ENCODE results near the gene ADAMTS1.

ADAMTS1 gene

GRCh38 chr21:26840201-26840600, 5.0 kb downstream of the ADAMTS1 start:
- peak overlapping the region in 1 of 2 donors; percentile 9 for H3K4me3 ChIP-seq (replicated peaks in 1 of 2; ENCODE audit: low read depth in 2 of 2, low read length in 2 of 2)
- DNase-seq (ENCODE audit: low read depth in 2 of 2) = peak in 1 of 2 donors; percentile 32

GRCh38 chr21:26837539-26837938, 7.7 kb downstream of the ADAMTS1 start:
- H3K4me3 ChIP-seq (replicated peaks in 1 of 2; ENCODE audit: low read depth in 2 of 2, low read length in 2 of 2) = no peak overlapping the region
- no peak for TF ChIP-seq CTCF (IDR thresholded peaks at IDR 0.05; ENCODE audit: low read depth, low read length)
- peak; percentile 14 to 43 for DNase-seq (ENCODE audit: low read depth in 2 of 2)

More at GRCh38 chr21:26840201-26840600, 5.0 kb downstream of the ADAMTS1 start:
- TF ChIP-seq CTCF (IDR thresholded peaks at IDR 0.05; ENCODE audit: low read depth, low read length) = no peak

GRCh38 chr21:26836528-26836927, 8.7 kb downstream of the ADAMTS1 start:
- no peak overlapping the region for H3K4me3 ChIP-seq (replicated peaks in 1 of 2; ENCODE audit: low read depth in 2 of 2, low read length in 2 of 2)
- TF ChIP-seq CTCF (IDR thresholded peaks at IDR 0.05; ENCODE audit: low read depth, low read length) = no peak
- peak; percentile 21 to 48 for DNase-seq (ENCODE audit: low read depth in 2 of 2)

GRCh38 chr21:26835714-26836265, 9.4 kb downstream of the ADAMTS1 start:
- no peak overlapping the region for H3K4me3 ChIP-seq (replicated peaks in 1 of 2; ENCODE audit: low read depth in 2 of 2, low read length in 2 of 2)
- no peak for TF ChIP-seq CTCF (IDR thresholded peaks at IDR 0.05; ENCODE audit: low read depth, low read length)
- DNase-seq (ENCODE audit: low read depth in 2 of 2) = no peak

- no peak for TF ChIP-seq CTCF (IDR thresholded peaks at IDR 0.05; ENCODE audit: low read depth, low read length)
- no peak overlapping the region for H3K4me3 ChIP-seq (replicated peaks in 1 of 2; ENCODE audit: low read depth in 2 of 2, low read length in 2 of 2)
- peak; percentile 82 to 84 for DNase-seq (ENCODE audit: low read depth in 2 of 2)
These were observed 10.0 kb downstream of the ADAMTS1 start for GRCh38 chr21:26835027-26835713.

GRCh38 chr21:26834181-26834905, 10.9 kb downstream of the ADAMTS1 start:
- no peak overlapping the region for H3K4me3 ChIP-seq (replicated peaks in 1 of 2; ENCODE audit: low read depth in 2 of 2, low read length in 2 of 2)
- TF ChIP-seq CTCF (IDR thresholded peaks at IDR 0.05; ENCODE audit: low read depth, low read length) = peak; percentile 35
- peak; percentile 58 to 61 for DNase-seq (ENCODE audit: low read depth in 2 of 2)
